ENCODE data around the gene SRSF10. TPM values are rescaled to one million over a fixed set of nuclear protein-coding genes. Genes with fewer than 3 reads are reported as not detected.

The SRSF10 gene
- total and polyA plus RNA-seq, 2 donors (not counting 1 experiment from before 2014, with no cell fraction given), result 93.5 to 113 TPM

GRCh38 chr1:23928789-23929188 lies 51.3 kb downstream of the SRSF10 start:
- Histone ChIP-seq H3K4me1 (ENCODE audit: control insufficient read depth, extremely low read depth, insufficient read depth, low read length) (no peaks in the 10 kb centered on the region), H3K9ac (ENCODE audit: insufficient read depth, low read length) (no peak overlapping the region), H3K36me3 (ENCODE audit: control insufficient read depth, insufficient read depth, low read length) (no peaks in the 10 kb centered on the region), H3K9me3 (ENCODE audit: control insufficient read depth, insufficient read depth, low read depth, low read length) (no peaks in the 10 kb centered on the region), H3K79me2 (ENCODE audit: control insufficient read depth, insufficient read depth, low read length) (no peaks in the 10 kb centered on the region), H4K20me1 (ENCODE audit: control insufficient read depth, extremely low read depth, insufficient read depth, low read length) (no peaks in the 10 kb centered on the region), H3K4me2 (ENCODE audit: extremely low read depth, insufficient read depth, low read length) (no peak overlapping the region), H3K27me3 (ENCODE audit: control insufficient read depth, insufficient read depth, low read length) (peaks cover 2% of the 10 kb centered on the region), H2AFZ (ENCODE audit: low read length) (no peak overlapping the region), H3K4me3 (replicated peaks in 1 of 4; ENCODE audit: control extremely low read depth in 1 of 4, insufficient read depth in 1 of 4, low read depth in 3 of 4, low read length in 4 of 4) (no peak overlapping the region), H3K27ac (ENCODE audit: insufficient read depth, low read length) (no peak overlapping the region)
- TF ChIP-seq CTCF (conservative IDR thresholded peaks at IDR 0.05 in 1 of 2, IDR thresholded peaks at IDR 0.05 in 1 of 2; ENCODE audit: low read depth in 1 of 2, low read length in 2 of 2) (no peak), EZH2 (IDR thresholded peaks at IDR 0.05; ENCODE audit: low read length, missing control alignments) (no peak)
- no peak for DNase-seq (ENCODE audit: low read depth in 2 of 2)

- Histone ChIP-seq H3K27me3 (ENCODE audit: control insufficient read depth, insufficient read depth, low read length) (no peaks in the 10 kb centered on the region), H4K20me1 (ENCODE audit: control insufficient read depth, extremely low read depth, insufficient read depth, low read length) (no peaks in the 10 kb centered on the region), H3K27ac (ENCODE audit: insufficient read depth, low read length) (no peak overlapping the region), H3K4me2 (ENCODE audit: extremely low read depth, insufficient read depth, low read length) (no peak overlapping the region), H2AFZ (ENCODE audit: low read length) (no peak overlapping the region), H3K4me3 (replicated peaks in 1 of 4; ENCODE audit: control extremely low read depth in 1 of 4, insufficient read depth in 1 of 4, low read depth in 3 of 4, low read length in 4 of 4) (no peak overlapping the region), H3K36me3 (ENCODE audit: control insufficient read depth, insufficient read depth, low read length) (no peaks in the 10 kb centered on the region), H3K79me2 (ENCODE audit: control insufficient read depth, insufficient read depth, low read length) (no peaks in the 10 kb centered on the region), H3K9me3 (ENCODE audit: control insufficient read depth, insufficient read depth, low read depth, low read length) (no peaks in the 10 kb centered on the region), H3K4me1 (ENCODE audit: control insufficient read depth, extremely low read depth, insufficient read depth, low read length) (no peaks in the 10 kb centered on the region), H3K9ac (ENCODE audit: insufficient read depth, low read length) (no peak overlapping the region)
- no peak for DNase-seq (ENCODE audit: low read depth in 2 of 2)
- TF ChIP-seq EZH2 (IDR thresholded peaks at IDR 0.05; ENCODE audit: low read length, missing control alignments), result no peak
- TF ChIP-seq CTCF (conservative IDR thresholded peaks at IDR 0.05 in 1 of 2, IDR thresholded peaks at IDR 0.05 in 1 of 2; ENCODE audit: low read depth in 1 of 2, low read length in 2 of 2), result no peak
These were observed 53.0 kb downstream of the SRSF10 start for GRCh38 chr1:23927097-23927496.

GRCh38 chr1:23925279-23925678 lies 54.8 kb downstream of the SRSF10 start:
- H3K27ac ChIP-seq (ENCODE audit: insufficient read depth, low read length), result no peak overlapping the region
- DNase-seq (ENCODE audit: low read depth in 2 of 2), result no peak
- no peak overlapping the region for H2AFZ ChIP-seq (ENCODE audit: low read length)
- H3K4me1 ChIP-seq (ENCODE audit: control insufficient read depth, extremely low read depth, insufficient read depth, low read length), result no peaks in the 10 kb centered on the region
- no peak for TF ChIP-seq CTCF (conservative IDR thresholded peaks at IDR 0.05 in 1 of 2, IDR thresholded peaks at IDR 0.05 in 1 of 2; ENCODE audit: low read depth in 1 of 2, low read length in 2 of 2)
- TF ChIP-seq EZH2 (IDR thresholded peaks at IDR 0.05; ENCODE audit: low read length, missing control alignments), result no peak
- H3K9me3 ChIP-seq (ENCODE audit: control insufficient read depth, insufficient read depth, low read depth, low read length), result no peaks in the 10 kb centered on the region
- H3K36me3 ChIP-seq (ENCODE audit: control insufficient read depth, insufficient read depth, low read length), result no peaks in the 10 kb centered on the region
- H4K20me1 ChIP-seq (ENCODE audit: control insufficient read depth, extremely low read depth, insufficient read depth, low read length), result no peaks in the 10 kb centered on the region
- H3K4me2 ChIP-seq (ENCODE audit: extremely low read depth, insufficient read depth, low read length), result no peak overlapping the region
- H3K79me2 ChIP-seq (ENCODE audit: control insufficient read depth, insufficient read depth, low read length), result no peaks in the 10 kb centered on the region
- H3K4me3 ChIP-seq (replicated peaks in 1 of 4; ENCODE audit: control extremely low read depth in 1 of 4, insufficient read depth in 1 of 4, low read depth in 3 of 4, low read length in 4 of 4), result no peak overlapping the region
- no peak overlapping the region for H3K9ac ChIP-seq (ENCODE audit: insufficient read depth, low read length)
- H3K27me3 ChIP-seq (ENCODE audit: control insufficient read depth, insufficient read depth, low read length), result no peaks in the 10 kb centered on the region

Data from fibroblast of lung (primary cell).